CD8-positive, alpha-beta memory T cell (primary cell): ENCODE measurements around the gene HOMEZ. TPM values are rescaled to one million over a fixed set of nuclear protein-coding genes. Genes with fewer than 3 reads are reported as not detected.

ENCODE experiments used
- CTCF ChIA-PET: fragments of 350-600 bp; sonication (Branson Sonifier 250); formaldehyde crosslinking; loops from one replicate; lab custom pipeline; 2021; ENCODE audit warnings: antibody characterized with exemption; lab: Charles Lee
- POLR2A ChIA-PET: fragments of 350-600 bp; sonication (Branson Sonifier 250); formaldehyde crosslinking; loops from one replicate; lab custom pipeline; 2021; ENCODE audit warnings: antibody characterized with exemption; lab: Charles Lee
- DNase-seq, 5 donors: peaks; one replicate each; pipeline versions ENCODE4 v3.0.0 to v3.0.0-alpha.2; 2020 to 2022; ENCODE audit warnings: mixed read lengths in 1 of 5
- H3K27ac ChIP-seq: one replicate; pipeline ENCODE4 v1.7.0; 2013; ENCODE audit warnings: low read depth, mild to moderate bottlenecking, low read length, moderate library complexity
- H3K27me3 ChIP-seq: 2 replicates; pipeline ENCODE4 v1.7.0; 2013; ENCODE audit warnings: low read length, mild to moderate bottlenecking; ENCODE audit not compliant: insufficient read depth, poor library complexity, severe bottlenecking
- H3K36me3 ChIP-seq: 2 replicates; pipeline ENCODE4 v1.7.0; 2013; ENCODE audit warnings: mild to moderate bottlenecking, low read length, moderate library complexity; ENCODE audit not compliant: insufficient read depth
- H3K4me1 ChIP-seq: 2 replicates; pipeline ENCODE4 v1.7.0; 2013; ENCODE audit warnings: mild to moderate bottlenecking, low read length, moderate library complexity; ENCODE audit not compliant: insufficient read depth
- H3K4me3 ChIP-seq: 2 replicates; pipeline ENCODE4 v1.7.0; 2013; ENCODE audit warnings: mild to moderate bottlenecking, low read length
- H3K9me3 ChIP-seq: 2 replicates; pipeline ENCODE4 v1.7.0; 2013; ENCODE audit warnings: mild to moderate bottlenecking, low read length
- H3K27ac Mint-ChIP-seq, 8 donors: one replicate each; pipeline ENCODE4 v1.8.0; 2020 to 2021; ENCODE audit warnings: mixed read lengths in 8 of 8, mild to moderate bottlenecking in 6 of 8, inconsistent platforms in 3 of 8, moderate library complexity in 3 of 8
- H3K27me3 Mint-ChIP-seq, 2 donors: one replicate each; pipeline ENCODE4 v1.8.0; 2020 to 2021; ENCODE audit warnings: mixed read lengths in 2 of 2, mild to moderate bottlenecking in 1 of 2, moderate library complexity in 1 of 2
- H3K36me3 Mint-ChIP-seq, 3 donors: one replicate each; pipeline ENCODE4 v1.8.0; 2020 to 2021; ENCODE audit warnings: mixed read lengths in 3 of 3, inconsistent platforms in 1 of 3, mild to moderate bottlenecking in 1 of 3
- H3K4me1 Mint-ChIP-seq, 3 donors: one replicate each; pipeline ENCODE4 v1.8.0; 2020 to 2021; ENCODE audit warnings: mixed read lengths in 3 of 3, inconsistent platforms in 1 of 3, mild to moderate bottlenecking in 1 of 3
- H3K4me3 Mint-ChIP-seq, 7 donors: one replicate each; pipeline ENCODE4 v1.8.0; 2020 to 2021; ENCODE audit warnings: mixed read lengths in 7 of 7, mild to moderate bottlenecking in 6 of 7, moderate library complexity in 4 of 7, inconsistent platforms in 2 of 7
- H3K9me3 Mint-ChIP-seq, 5 donors: one replicate each; pipeline ENCODE4 v1.8.0; 2020 to 2022; ENCODE audit warnings: mixed read lengths in 5 of 5, mild to moderate bottlenecking in 3 of 5, moderate library complexity in 2 of 5, inconsistent platforms in 1 of 5
- polyA plus RNA-seq: library from polyadenylated mRNA; unstranded; fragments of 300-500 nt; fragmentation: Illumina TruSeq; gene quantifications from one replicate; pipeline ENCODE4 v1.2.3, GENCODE V29; 2021
- total RNA-seq, 2 experiments: library from RNA; stranded (reverse); gene quantifications; one replicate each; pipeline ENCODE4 v1.2.3, GENCODE V29; 2021

HOMEZ gene
- total and polyA plus RNA-seq, 3 experiments from 2014 or later: 4.9 to 13.4 (median 12.8) TPM

DNA sequence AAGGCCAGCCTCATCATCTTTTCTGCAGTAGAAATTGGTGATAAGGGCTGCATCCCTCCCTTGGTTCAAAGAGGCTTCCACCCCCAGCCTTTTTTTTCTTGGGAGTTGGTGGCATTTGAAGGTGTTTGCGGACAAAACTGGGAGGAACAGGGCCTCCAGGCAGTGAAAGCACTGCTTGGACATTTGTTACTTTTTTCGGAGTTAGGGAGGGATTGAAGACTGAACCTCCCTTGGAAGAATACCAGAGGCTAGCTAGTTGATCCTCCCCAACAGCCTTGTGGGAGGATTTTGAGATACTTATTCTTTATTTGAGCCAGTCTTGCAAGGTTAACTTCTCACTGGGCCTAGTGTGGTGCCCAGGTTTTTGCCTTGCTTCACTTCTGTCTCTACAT is 38.5 kb upstream of the HOMEZ start:
- POLR2A ChIA-PET: interaction anchor here (5.0 kb wide), 1 partner anchor 22 kb away, joined by 146 read pairs; the partner anchor contains the start of gene PPP1R3E
- Mint-ChIP-seq H3K4me3 (peak overlapping the region in 1 of 7 donors; percentile 35), H3K27me3 (peaks cover 0 to 3% of the 10 kb centered on the region in 2 donors), H3K4me1 (peaks cover 30 to 38% (median 31%) of the 10 kb centered on the region in 3 donors), H3K27ac (peak overlapping the region in 1 of 8 donors; percentile 7), H3K9me3 (no peaks in the 10 kb centered on the region), H3K36me3 (peaks cover 0 to 44% (median 6%) of the 10 kb centered on the region in 3 donors)
- CTCF ChIA-PET: interaction anchor here (0.7 kb wide), 1 partner anchor 14 kb away, joined by 3 read pairs; no protein-coding TSS in a partner anchor
- no peak for DNase-seq
- Histone ChIP-seq H3K4me3 (no peak overlapping the region), H3K4me1 (peaks cover 23% of the 10 kb centered on the region), H3K27ac (no peak overlapping the region), H3K36me3 (peaks cover 20% of the 10 kb centered on the region), H3K27me3 (no peaks in the 10 kb centered on the region), H3K9me3 (no peaks in the 10 kb centered on the region)

DNA sequence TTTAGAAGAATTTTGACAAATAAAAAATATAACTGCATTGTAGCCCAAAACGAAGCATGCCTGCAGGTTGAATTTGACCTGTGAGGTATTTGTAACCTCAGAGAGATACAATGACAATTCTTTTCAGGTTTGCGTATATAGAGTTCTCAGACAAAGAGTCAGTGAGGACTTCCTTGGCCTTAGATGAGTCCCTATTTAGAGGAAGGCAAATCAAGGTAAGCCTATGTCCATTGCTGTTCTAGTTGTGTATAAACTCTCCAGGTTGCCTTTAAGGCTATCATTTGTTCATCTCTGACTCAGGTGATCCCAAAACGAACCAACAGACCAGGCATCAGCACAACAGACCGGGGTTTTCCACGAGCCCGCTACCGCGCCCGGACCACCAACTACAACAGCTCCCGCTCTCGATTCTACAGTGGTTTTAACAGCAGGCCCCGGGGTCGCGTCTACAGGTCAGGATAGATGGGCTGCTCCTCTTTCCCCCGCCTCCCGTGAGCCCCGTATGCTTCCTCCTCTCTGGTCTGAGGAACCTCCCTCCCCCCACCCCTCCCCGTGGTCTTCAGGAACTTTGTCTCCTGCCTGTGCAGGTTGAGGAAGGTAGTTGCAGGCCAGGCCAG is 38.0 kb upstream of the HOMEZ start:
- Histone ChIP-seq H3K27ac (no peak overlapping the region), H3K4me3 (no peak overlapping the region), H3K4me1 (peaks cover 23% of the 10 kb centered on the region), H3K9me3 (no peaks in the 10 kb centered on the region), H3K36me3 (peaks cover 20% of the 10 kb centered on the region), H3K27me3 (no peaks in the 10 kb centered on the region)
- DNase-seq: no peak
- POLR2A ChIA-PET: interaction anchor here (5.0 kb wide), 1 partner anchor 21 kb away, joined by 146 read pairs; the partner anchor contains the start of gene PPP1R3E
- peaks cover 0 to 3% of the 10 kb centered on the region in 2 donors for H3K27me3 Mint-ChIP-seq
- no peaks in the 10 kb centered on the region for H3K9me3 Mint-ChIP-seq
- H3K4me1 Mint-ChIP-seq: peaks cover 30 to 38% (median 31%) of the 10 kb centered on the region in 3 donors
- CTCF ChIA-PET: interaction anchor here (0.7 to 3.7 kb wide), 2 partner anchors 13 to 56 kb away, joined by 3 to 14 read pairs; no protein-coding TSS in a partner anchor
- peaks cover 0 to 44% (median 6%) of the 10 kb centered on the region in 3 donors for H3K36me3 Mint-ChIP-seq
- no peak overlapping the region for H3K4me3 Mint-ChIP-seq
- peak overlapping the region in 1 of 8 donors; percentile 89 for H3K27ac Mint-ChIP-seq

DNA sequence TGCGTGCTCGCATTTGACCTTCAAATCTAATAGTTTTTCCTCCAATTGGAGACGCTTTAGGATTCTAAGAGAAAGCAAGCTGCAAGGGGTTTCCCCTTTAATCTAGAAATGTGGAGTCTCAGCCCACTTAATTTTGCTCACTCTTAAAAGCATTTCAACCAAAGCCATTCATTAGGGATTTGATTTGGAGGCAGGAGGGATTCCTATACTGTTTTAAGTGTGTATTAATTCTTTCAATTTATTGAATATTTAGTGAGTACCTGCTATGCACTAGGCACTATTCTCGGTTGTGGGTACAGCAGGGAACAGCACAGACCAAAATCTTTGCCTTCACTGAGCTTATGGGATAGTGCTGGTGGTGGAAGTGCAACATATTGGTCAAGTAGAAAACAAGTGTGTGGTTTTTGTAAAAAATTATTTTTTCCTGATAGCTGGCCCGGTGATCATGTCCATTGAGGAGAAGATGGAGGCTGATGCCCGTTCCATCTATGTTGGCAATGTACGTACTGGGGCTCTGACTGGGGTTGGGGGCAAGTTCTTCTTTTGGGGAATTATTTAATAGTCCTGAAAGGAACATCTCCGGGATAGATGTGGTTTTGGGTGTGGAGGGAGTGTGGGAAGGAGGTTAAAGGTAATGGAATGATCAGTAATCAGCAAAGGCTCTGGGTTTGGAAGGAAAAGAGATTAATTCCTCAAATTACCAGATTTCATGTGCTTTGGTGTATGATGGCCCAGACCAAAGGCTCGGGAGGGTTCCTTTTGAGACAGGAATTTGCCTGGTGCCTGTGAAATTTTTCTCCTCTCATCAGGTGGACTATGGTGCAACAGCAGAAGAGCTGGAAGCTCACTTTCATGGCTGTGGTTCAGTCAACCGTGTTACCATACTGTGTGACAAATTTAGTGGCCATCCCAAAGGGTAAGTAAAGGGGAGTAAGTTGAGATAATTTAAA is 36.9 kb upstream of the HOMEZ start:
- H3K4me3 ChIP-seq: peak overlapping the region; percentile 79
- DNase-seq: no peak
- peak overlapping the region; percentile 76 for H3K27ac ChIP-seq
- peaks cover 20% of the 10 kb centered on the region for H3K36me3 ChIP-seq
- H3K27me3 ChIP-seq: no peaks in the 10 kb centered on the region
- peaks cover 0 to 3% of the 10 kb centered on the region in 2 donors for H3K27me3 Mint-ChIP-seq
- H3K27ac Mint-ChIP-seq: peak overlapping the region; percentile 86 to 95 (median 93)
- no peaks in the 10 kb centered on the region for H3K9me3 Mint-ChIP-seq
- peak overlapping the region; percentile 90 to 99 (median 92) for H3K4me3 Mint-ChIP-seq
- H3K4me1 Mint-ChIP-seq: peaks cover 30 to 36% (median 30%) of the 10 kb centered on the region in 3 donors
- no peaks in the 10 kb centered on the region for H3K9me3 ChIP-seq
- CTCF ChIA-PET: interaction anchor here (0.9 to 3.7 kb wide), 7 partner anchors 21 to 228 kb away, joined by 3 to 52 read pairs (median 11); partner anchors contain the start of genes ACIN1, C14orf119 and PPP1R3E
- H3K36me3 Mint-ChIP-seq: peaks cover 0 to 44% (median 6%) of the 10 kb centered on the region in 3 donors
- H3K4me1 ChIP-seq: peaks cover 23% of the 10 kb centered on the region
- POLR2A ChIA-PET: interaction anchor here (1.1 to 5.0 kb wide), 3 partner anchors 16 to 37 kb away, joined by 3 to 146 read pairs (median 23); partner anchors contain the start of genes HOMEZ and PPP1R3E

DNA sequence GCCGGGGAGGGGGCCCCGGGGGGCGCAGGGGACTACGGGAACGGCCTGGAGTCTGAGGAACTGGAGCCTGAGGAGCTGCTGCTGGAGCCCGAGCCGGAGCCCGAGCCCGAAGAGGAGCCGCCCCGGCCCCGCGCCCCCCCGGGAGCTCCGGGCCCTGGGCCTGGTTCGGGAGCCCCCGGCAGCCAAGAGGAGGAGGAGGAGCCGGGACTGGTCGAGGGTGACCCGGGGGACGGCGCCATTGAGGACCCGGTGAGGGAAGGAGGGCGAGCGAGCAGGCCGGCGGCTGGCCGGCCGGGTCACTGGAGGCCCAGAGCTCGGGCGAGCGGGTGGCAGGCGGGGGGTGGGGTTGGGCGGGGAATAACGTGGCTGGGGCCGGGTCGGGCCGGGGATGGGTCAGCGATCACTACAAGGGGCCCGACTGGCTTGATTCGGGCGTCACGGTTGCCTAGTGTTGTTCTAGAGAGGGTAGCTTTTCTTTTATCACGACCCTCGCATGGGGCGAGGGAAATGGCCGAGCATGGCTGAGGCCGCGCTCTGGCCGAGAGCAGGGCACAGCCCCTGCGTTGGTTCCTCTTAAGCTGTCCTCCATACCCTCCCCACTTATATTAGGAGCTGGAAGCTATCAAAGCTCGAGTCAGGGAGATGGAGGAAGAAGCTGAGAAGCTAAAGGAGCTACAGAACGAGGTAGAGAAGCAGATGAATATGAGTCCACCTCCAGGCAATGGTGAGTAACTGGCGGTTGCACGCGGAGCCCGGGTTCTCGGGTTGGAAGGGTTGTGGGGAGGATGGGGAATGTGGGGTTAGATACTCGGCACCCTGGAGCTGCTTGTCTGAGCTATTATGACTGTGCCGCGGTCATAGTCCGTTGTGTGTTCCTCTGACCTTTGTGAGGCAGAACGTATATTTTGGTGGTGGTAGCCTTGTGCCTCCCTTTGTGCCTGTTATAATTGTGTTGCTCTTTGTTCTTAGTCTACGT is 35.9 kb upstream of the HOMEZ start:
- no peaks in the 10 kb centered on the region for H3K27me3 ChIP-seq
- no peaks in the 10 kb centered on the region for H3K9me3 ChIP-seq
- Mint-ChIP-seq H3K9me3 (no peaks in the 10 kb centered on the region), H3K27ac (peak overlapping the region; percentile 86 to 95 (median 93)), H3K27me3 (peaks cover 3% of the 10 kb centered on the region in 2 donors), H3K4me3 (peak overlapping the region; percentile 90 to 99 (median 92)), H3K4me1 (peaks cover 29 to 35% (median 30%) of the 10 kb centered on the region in 3 donors), H3K36me3 (peaks cover 0 to 44% (median 6%) of the 10 kb centered on the region in 3 donors)
- peaks cover 20% of the 10 kb centered on the region for H3K36me3 ChIP-seq
- peak; percentile 8 to 60 (median 21) for DNase-seq
- POLR2A ChIA-PET: interaction anchor here (0.5 to 5.0 kb wide), 11 partner anchors 11 to 793 kb away, joined by 3 to 146 read pairs (median 4); partner anchors contain the start of genes ACIN1, C14orf119, HOMEZ and OXA1L
- H3K27ac ChIP-seq: peak overlapping the region; percentile 76
- H3K4me1 ChIP-seq: peaks cover 23% of the 10 kb centered on the region
- CTCF ChIA-PET: interaction anchor here (0.8 to 3.7 kb wide), 18 partner anchors 8 to 759 kb away, joined by 3 to 52 read pairs (median 4); partner anchors contain the start of genes ACIN1, AJUBA, C14orf119 and HOMEZ
- peak overlapping the region; percentile 79 for H3K4me3 ChIP-seq

DNA sequence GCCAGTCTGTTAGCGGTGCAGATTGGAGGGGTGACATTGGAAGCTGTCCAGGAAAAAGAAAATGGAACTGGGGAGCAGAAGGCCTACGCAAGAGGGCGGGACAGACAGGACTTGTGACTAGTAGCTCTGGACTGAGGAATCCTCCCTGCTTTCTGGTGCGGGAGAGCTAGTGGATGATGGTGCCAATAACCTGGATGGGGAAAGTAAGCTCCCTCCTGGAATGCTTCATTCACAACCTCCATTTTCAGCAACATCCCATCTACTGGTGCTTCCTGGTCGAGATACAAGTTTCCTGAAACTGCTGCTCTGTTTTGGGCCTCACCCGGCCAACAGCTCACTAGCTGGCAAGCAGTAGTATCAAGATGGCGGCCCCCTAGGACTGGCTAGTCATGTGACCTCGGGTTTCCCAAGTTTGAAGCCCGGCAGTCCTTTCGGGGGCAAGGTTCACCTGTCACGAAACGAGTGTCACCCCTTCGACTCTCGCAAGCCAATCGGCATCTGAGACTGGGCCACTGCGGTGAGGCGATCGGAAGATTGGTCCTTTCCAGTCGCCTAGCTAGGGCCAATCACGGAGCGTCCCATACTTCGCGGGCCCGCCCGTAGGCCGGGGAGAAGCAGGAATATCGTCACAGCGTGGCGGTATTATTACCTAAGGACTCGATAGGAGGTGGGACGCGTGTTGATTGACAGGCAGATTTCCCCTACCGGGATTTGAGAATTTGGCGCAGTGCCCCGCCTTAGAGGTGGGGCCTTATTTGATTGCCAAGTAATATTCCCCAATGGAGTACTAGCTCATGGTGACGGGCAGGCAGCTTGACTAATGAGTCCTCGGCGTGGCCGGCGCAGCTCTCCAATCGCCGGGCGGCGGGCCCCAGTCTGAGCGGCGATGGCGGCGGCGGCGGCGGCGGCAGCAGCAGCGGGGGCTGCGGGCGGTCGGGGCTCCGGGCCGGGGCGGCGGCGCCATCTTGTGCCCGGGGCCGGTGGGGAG is 34.9 kb upstream of the HOMEZ start, which contains the start of gene PABPN1:
Gene PABPN1, plus strand, starts transcription at position 874 of the 988 bp plus-strand sequence. Its CDS starts 13 bp downstream, at position 887.
- peaks cover 3 to 9% of the 10 kb centered on the region in 2 donors for H3K27me3 Mint-ChIP-seq
- POLR2A ChIA-PET: interaction anchor here (0.5 to 5.0 kb wide), 14 partner anchors 10 to 794 kb away, joined by 3 to 146 read pairs (median 4); partner anchors contain the start of genes ACIN1, C14orf119, HAUS4 and HOMEZ
- H3K4me3 ChIP-seq: peak within 1 kb of the TSS; percentile 79

More for the DNA sequence above, 34.9 kb upstream of the HOMEZ start, which contains the start of gene PABPN1:
- H3K9me3 ChIP-seq: no peaks in the 10 kb centered on the region
- Mint-ChIP-seq H3K4me1 (peaks cover 29 to 35% (median 30%) of the 10 kb centered on the region in 3 donors), H3K9me3 (no peaks in the 10 kb centered on the region), H3K27ac (peak within 1 kb of the TSS; percentile 91 to 99 (median 98)), H3K36me3 (peaks cover 0 to 41% (median 6%) of the 10 kb centered on the region in 3 donors), H3K4me3 (peak within 1 kb of the TSS; percentile 91 to 99 (median 93))
- peak; percentile 94 to 99 (median 99) for DNase-seq
- peaks cover 23% of the 10 kb centered on the region for H3K4me1 ChIP-seq
- H3K36me3 ChIP-seq: peaks cover 20% of the 10 kb centered on the region
- CTCF ChIA-PET: interaction anchor here (0.8 to 3.7 kb wide), 19 partner anchors 9 to 760 kb away, joined by 3 to 52 read pairs (median 4); partner anchors contain the start of genes ACIN1, AJUBA, C14orf119 and HOMEZ
- peak within 1 kb of the TSS; percentile 83 for H3K27ac ChIP-seq
- H3K27me3 ChIP-seq: no peaks in the 10 kb centered on the region
